CD4-positive, alpha-beta T cell treated with Interferon alpha-2 for 1 hour (primary cell): ENCODE results near the gene CCT3.
"Not testable (repeated sequence)": the region's sequence is repeated elsewhere in the genome, so short reads cannot be mapped to it uniquely, and the experiment has no call there.

Source experiments
- DNase-seq, 2 donors: peaks; one replicate each; pipeline ENCODE4 v3.0.0-alpha.2; 2020 to 2022

The CCT3 gene

DNA sequence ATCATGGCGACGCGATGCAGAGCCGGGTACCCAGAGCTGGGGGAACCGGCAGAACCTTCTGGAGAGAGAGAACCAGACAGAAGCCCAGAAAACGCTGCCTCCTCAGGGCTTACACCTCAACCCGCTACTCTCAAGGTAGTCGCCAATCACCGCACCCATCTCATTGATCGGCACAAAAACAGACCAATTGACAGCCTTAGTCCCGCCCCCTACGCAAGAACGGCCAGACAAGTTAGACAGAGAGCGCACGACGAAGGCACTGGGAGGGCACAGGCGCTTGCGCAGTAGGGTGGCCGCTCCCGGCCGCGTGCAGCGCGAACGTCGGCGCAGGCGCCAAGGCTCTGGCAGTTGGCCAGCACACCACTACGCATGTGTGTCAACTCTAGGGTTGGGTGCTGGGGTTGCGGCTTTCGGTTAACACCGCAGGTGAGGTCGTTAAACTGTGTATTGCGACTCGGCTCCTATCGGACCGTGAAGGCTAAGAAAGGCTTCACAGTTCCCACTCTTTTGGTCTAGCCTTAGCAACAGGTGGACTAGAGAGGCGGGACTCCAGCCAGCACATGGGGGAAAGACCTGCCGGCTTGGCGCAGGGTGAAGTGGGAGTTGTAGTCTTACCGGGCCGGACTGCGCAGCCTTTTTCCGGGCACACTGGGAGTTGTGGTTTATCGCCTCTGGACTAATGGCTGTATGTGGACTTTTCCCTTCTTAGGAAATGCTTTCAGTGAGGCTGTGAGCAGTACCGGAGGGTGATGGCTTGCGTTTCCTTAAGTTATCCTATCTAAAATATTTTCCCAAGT, at the start of gene CCT3, which contains the start of gene TSACC:
Gene CCT3, minus strand, starts transcription at position 113 of the 797 bp plus-strand sequence. Its CDS starts 108 bp downstream, at position 5.
Gene TSACC, plus strand, starts transcription at position 347 of the 797 bp plus-strand sequence. CDS start 1,232 bp downstream, outside the sequence.
- DNase-seq, result peak; percentile 99 to 100

DNA sequence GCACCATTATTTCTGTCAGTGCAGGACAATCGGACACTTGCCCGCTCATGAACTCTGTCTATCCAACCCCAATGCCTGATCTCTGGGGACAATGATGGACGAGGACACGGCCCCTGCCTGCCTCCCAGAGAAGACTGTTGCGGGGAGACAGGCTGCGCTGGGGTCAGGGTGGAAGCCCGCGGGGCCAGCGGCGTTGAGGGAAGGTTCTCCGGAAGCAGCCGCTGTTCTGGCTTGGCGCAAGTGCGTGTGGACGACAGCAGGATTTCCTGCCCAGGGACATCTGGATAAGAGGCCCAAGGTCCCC, 49.7 kb upstream of the CCT3 start:
- no peak for DNase-seq

DNA sequence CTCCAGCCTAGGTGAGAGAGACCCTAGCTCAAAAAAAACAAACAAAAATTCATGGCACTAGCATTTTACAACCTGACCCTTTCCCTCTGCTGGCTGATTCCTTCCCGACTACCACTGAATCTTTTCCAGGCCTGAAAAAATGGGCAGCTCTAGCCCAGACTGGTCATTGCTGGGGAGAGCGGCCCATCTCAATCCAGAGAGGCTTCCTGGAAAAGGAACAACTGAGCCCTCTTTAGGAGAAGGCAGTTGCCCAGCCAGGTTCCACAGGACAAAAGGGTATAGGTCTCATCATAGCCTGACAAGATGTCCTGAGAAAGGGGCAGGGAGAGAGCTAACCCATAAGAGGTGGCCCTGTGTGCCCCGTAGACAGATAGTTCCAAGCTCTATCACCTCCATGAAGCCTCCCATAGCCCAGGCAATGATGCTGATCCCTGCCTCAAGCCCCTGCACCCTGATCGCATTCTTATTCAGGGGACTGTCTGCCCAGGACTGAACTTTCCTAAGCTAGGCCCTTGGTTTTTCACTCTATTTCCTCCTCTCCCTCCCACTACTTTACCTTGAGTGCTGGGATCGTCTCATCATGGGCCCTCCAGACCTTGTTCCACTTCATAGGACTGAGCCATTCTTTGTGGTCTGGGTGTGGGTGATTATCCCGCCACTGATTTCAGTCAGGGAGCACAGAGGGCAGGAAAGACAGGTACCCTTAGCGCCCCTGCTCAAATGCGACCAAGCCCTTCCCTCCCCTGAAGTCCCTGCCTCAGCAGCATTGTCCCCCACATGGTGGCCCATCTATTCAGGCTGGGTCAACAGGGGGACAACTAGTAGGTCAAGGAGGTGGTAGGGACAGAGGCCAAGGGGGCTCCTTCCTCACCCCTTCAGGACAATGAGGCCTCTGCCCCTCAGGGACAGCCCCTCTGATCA, 49.1 kb upstream of the CCT3 start:
- DNase-seq, result no peak

DNA sequence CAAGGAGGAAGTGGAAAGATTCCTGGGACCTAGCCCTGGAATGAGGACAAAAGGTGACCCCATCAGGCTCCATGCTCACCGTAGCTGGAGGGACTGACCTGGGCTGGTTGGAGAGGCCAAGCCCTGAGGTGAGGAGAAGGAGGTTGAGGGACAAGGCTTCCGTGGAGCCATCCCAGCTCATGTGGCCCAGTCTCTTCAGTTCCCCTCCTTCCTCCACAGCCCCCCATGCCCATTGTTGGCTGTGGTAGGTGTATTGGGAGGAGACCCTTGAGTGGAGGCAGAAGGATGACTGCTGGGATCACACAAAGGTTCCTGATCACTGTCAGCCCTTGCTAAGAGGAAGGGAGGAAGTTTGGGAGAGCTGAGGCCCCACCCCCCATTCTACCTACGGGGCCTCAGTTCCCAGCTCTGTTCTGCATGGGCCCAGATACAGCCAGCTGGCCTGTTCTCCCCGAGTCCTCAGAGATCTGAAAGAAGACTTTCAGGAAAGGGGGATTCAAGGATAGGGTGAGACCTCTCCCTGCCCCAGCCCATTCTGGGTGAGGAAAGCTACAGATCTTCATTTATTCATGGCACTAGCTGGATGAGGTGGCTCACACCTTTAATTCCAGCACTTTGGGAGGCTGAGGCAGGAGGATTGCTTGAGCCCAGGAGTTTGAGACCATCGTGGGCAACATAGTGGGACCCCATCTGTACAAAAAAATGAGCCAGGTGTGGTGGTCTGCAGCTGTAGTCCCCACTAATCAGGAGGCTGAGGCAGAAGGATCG, 48.2 kb upstream of the CCT3 start:
- DNase-seq, result no peak

DNA sequence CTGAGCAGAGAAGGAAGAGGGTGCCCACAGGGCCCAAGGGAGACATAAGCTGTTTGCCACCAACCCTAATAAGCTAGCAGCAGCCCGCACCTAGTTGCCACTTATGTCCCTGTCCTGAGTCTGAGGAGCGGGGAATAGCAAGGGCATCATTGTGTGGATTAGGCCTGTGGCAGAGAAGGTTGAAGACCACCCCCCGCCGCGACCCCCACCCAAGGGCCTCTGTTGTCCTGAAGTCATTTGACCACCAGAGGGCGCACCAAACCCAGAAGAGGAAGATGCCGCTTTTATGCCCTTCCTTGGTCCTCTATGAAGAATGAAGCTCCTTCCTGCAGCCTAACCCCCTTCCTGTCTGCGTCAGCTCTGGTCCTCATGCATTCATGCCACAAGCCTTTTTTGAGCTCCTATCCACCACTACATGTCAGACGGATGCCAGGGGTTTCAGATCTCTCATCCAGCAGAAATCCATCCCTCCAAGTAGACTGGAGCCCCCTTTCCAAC, 47.5 kb upstream of the CCT3 start:
- peak; percentile 65 to 78 for DNase-seq

DNA sequence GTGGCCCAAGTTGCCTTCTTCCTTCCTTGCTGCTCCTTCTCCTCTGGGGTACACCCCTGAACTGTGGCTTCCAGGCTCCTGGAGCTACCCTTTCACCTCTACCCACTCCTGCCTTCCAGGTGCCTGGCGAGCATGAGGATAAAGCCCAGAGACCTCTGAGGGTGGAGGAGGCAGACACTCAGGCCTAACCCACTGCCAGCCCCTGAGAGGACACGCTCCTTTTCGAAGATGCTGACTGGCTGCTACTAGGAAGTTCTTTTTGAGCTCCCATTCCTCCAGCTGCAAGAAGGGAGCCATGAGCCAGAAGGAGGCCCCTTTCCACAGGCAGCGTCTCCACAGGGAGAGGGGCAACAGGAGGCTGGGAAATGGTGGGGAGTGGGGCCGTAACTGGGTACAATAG, 46.6 kb upstream of the CCT3 start:
- DNase-seq, result no peak

DNA sequence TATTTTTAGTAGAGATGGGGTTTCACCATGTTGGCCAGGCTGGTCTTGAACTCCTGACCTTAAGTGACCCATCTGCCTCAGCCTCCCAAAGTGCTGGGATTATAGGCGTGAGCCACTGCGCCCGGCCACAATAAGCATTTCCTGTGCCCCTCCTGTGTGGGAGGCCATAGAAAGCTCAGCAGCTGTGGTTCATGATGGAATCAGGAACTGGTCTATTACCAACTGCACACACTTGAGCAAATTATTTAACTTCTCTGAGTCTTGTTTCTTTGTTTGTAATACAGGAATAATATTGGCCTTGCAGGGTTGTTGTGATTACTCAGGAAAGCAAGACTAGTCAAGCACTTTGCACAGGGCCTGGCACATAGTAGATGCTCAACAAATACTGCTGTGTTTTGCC, 45.9 kb upstream of the CCT3 start:
- no peak for DNase-seq

DNA sequence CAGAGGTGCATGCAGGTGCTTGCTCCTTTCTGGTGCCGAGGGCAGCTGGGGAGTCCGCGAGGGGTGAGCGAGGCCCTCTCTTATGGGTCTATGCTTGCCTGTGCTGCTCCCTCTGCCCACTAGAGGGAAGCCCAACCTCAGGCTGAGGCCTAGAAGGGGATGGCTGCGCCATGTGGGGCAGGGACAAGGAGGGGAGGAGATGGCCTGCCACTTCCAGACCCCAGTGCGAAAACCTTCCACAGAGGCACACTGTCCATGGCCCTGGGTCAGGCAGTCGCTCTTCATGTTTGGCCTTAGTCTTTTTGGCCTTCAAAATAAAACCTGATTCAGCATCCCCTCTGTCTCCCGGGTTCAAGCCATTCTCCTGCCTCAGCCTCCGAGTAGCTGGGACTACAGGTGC, 44.9 kb upstream of the CCT3 start:
- DNase-seq, result peak; percentile 47 to 70

DNA sequence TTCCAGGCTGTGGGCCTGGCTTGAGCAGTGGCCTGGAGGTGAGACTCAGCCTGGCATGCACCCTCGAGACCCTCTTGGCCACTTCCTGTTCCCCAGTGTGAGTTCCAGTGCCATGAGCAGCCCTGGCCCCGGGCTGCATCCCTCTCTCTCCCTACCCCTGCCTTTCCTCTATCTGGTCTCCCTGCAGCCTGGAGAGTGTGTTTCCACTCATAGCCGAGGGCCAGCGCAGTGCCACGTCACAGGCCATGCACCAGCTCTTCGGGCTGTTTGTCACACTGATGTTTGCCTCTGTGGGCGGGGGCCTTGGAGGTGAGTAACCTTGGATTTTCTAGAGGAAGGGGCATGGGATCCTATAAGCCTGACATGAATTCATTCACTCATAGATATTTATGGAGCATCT, 44.5 kb upstream of the CCT3 start:
- no peak for DNase-seq

DNA sequence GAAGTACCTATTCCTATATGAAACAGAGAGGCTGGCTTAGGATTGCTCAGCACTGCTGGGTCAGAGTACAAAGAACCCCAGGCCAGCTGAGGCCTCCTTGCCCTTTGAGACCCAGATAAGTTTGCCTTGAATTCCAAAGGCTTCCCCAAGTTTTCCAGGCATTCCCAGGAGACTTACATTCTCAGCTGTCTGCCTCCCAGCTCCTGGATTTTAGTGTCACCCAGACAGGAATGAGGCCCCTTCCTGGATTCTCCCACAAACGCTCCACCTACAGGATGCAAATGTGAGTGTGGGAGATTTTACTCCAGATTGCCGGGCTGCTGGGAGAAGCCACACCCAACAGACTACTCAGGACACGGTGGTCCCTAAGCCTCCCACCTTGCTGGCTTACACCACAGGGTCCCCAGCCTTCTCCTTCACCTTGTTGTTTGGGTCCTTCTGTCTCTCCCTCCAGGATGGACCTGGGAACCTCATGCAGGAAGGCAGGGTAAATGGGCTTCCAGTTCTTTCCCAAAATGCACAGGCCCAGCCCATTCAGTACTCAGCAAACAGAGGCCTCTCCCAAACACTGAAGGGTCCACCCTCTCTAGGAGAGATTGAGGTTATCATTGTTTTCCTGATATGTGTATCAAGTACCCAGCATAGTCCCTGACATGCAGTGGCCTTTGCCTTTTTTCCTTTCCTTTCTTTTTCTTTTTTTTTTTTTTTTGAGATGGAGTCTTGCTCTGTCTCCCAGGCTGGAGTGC, 41.5 kb upstream of the CCT3 start:
- DNase-seq, result no peak

DNA sequence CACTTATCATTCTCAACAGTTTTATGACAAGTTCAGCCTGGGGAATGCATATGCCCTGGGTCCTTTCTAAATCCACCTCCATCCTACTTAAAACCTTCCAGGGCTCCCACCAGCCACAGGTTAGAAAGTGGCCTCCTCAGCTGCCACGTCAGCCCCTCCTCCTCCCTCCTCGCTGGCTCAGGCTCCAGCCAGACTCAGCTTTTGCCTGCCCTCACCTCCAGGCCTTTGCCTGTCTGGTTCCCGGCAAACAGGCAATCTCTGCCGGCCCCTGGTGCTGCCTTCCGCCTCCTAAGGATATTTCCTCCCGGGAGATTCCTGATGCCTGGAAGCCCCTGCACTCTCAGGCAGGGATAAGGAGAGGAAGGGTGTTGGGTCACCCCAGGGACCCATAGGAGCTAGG, 40.5 kb upstream of the CCT3 start:
- no peak for DNase-seq

DNA sequence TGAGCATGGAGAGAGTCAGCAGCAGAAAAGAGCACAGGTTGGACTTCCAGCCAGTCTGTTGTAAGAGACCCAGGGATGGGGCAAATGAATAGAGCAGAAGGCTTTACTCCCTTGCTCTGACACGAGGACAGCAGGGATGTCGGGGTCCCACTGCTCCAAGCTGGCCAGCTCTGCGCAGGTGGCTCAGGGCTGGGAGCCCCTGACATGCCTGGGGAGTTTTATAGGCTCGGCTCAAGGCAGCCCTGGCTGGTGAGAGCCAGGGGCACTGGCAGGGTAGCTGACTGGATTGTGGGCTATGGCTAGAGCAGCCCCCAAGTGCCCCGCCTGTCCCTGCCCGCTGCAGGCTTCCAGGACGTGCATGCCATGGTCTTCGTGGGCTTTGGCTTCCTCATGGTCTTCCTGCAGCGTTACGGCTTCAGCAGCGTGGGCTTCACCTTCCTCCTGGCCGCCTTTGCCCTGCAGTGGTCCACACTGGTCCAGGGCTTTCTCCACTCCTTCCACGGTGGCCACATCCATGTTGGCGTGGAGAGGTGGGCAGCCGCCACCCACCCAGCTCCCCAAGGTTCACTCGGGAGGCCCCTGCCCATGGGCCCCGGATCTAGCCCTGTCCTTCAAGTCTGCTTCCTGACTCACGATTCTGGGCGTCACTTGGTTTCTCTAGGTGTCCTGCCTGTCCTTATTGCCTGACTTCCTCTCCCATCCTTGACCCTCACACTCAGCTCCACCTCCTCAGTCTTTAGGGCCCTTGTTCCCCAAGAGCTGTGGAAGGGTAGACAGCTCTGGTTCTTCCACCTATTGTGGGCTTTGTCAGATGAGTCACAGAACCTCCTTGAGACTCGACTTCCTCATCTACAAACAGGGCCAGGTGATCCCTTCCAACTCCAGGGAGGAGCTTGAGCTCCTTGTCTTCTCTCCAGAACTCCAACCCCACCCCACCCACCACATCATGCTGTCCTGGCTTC, 39.1 kb upstream of the CCT3 start:
- DNase-seq, result no peak

DNA sequence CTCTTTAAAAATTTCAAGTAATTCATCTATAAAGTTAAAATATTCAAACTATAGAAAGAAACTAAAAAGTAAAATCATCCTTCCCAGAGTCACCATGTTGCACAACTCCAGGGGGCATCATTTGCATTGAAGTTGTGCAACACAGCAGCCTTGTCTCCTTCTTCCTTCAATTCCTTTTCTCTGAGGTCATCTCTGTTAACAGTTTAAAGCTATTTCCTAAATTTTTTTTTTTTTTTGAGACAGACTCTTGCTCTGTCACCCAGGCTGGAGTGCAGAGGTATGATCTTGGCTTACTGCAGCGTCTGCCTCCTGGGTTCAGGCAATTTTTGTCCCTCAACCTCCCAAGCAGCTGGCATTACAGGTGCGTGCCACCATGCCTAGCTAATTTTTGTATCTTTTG, 38.1 kb upstream of the CCT3 start:
- no peak for DNase-seq

DNA sequence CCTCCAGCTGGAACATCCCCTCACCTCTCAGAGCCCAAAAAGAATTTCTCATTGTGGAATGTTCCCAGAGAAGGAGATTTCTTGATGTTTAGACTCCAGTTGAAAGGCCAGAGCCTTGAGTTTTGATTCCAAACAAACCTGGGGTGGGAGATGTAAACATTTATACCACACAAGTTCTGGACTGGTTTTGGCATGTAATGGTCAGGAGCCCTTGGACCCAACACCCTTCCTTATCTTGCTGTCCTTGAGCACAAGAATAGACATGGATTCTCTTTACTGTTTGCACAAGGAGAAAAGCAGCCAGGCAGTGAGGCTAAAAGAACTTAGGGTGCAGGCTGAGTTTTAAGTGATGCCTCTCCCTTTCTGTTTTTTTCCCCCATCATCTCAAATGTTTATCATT, 35.5 kb upstream of the CCT3 start:
- no peak for DNase-seq

DNA sequence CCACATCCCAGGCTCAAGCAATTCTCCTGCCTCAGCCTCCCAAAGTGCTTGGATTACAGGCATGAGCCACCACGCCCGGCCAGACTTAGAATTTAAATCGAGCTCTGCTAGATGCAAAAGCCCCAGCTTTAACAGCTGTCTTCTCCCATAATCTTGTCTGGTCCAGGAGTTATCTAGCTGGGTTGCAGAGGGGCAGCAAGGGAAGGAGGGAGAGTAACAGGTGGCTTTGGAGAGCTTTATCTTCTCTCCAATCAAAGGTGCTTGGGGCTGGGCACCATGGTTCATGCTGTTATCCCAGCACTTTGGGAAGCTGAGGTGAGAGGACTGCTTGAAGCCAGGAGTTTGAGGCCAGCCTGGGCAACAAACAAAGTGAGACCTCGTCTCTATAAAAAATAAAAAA, 34.8 kb upstream of the CCT3 start:
- DNase-seq, result no peak

DNA sequence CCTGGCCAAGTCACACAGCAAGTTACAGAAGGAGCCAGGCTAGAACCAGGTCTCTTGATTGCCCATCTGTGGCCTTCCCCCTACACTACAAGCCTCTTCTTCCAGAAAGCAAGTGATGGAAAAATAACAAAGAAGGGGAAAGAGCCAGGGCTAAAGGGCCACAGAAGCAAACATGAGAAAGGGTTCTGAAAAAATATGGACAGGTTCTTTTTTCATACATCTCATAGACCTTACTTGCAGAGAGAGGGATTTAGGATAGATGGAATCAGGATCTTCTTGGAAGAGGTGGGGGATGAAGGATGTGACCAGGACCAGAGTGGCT, 34.1 kb upstream of the CCT3 start:
- DNase-seq, result no peak

DNA sequence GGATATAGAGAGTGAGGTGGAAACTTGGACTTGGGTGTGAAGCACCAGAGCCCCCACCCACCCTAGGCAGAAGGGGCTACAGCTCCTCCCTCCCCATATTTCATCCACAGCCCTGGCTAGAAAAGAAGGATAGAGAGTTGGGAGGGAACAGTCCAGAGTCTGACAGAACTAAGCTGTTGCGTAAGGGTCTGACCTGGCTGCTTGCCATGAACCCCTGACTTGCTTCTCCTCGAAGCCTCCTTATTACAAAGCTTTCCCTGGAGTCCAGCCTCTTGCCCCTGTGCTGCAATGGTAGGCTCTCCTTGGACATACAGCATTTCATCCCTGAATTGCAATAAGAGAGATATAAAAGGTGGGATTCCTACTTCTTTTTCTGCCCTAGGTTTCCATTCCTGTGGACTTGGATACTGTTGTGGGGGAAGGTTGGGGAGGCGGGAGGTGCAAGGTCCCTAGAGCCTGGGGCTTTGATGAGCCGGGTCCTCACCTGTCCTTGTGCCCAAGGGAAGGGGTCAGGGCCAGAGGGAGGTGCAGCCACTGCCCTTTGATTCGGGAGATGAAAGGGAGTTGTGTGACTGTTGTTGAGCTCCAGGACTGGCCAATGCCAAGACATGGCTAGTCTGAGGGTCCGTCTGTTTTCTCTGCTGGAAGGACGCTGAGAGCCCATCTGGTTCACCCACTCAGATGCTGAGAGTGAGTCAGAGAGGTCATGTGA, 33.6 kb upstream of the CCT3 start:
- DNase-seq, result peak in 1 of 2 donors; percentile 33

DNA sequence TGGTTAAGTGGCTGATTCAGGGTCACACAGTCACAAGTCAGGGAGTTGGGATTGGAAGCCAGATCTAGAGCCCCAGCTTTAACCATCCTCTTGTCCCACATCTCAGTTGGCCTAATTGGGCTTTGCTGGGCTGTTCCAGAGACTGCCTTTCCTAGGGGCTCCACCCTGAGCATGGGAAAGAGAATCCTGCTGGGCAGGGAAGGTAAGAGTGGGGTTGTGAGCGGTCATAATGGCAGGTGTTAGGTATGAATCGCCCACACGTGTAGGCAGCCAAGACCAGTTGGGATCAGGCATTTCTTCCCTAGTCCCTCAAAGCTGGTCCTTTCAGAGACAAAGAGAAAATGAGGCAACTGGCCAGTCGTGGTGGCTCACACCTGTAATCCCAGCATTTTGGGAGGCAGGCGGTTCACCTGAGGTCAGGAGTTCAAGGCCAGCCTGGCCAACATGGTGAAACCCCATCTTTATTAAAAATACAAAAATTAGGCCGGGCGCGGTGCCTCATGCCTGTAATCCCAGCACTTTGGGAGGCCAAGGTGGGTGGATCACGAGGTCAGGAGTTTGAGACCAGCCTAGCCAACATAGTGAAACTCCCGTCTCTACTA, 31.7 kb upstream of the CCT3 start:
- not testable (repeated sequence) for DNase-seq

DNA sequence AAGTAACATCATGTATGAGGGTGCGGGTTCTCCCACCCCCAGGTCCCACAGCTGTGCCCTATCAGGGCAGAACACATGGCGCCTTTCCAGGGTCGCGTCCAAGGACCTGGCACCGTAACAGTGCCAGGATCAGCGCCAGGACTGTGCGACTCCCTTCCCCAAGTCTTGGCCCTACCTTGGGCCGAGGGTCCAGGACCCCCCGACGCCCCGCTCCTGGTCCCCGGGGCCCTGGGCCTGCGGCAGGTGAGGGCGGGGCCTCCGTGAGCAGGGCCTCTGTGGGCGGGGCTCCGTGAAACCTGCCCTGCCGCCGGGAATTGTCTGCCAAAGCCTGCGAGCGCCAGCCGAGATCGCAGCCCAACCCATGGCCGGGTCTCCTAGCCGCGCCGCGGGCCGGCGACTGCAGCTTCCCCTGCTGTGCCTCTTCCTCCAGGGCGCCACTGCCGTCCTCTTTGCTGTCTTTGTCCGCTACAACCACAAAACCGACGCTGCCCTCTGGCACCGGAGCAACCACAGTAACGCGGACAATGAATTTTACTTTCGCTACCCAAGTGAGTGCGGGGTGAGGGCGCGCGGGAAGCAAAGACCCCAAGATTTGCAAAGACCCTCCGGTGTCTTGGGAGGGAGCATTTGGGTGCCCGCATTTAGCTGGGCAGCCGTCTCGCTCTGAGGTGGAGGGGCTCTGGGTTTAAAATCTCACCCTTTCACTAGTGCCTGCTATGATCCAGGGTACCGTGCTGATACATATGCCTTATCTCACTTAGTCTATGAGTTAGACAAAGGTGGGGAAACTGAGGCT, 31.0 kb upstream of the CCT3 start, which contains the start of gene RHBG:
Gene RHBG, plus strand, starts transcription at position 323 of the 796 bp plus-strand sequence. Its CDS starts 39 bp downstream, at position 362.
- DNase-seq, result peak in 1 of 2 donors; percentile 9
